T-helper 1 cell (primary cell): ENCODE measurements around the gene PASK.

ENCODE experiments used
- DNase-seq, 5 donors: peaks; one replicate each; pipeline ENCODE4 v3.0.0-alpha.2; 2012 to 2020

The PASK gene

GRCh38 chr2:241142593-241142992, 6.7 kb downstream of the PASK start:
- no peak for DNase-seq

GRCh38 chr2:241142063-241142462, 7.2 kb downstream of the PASK start:
- DNase-seq: no peak

DNA sequence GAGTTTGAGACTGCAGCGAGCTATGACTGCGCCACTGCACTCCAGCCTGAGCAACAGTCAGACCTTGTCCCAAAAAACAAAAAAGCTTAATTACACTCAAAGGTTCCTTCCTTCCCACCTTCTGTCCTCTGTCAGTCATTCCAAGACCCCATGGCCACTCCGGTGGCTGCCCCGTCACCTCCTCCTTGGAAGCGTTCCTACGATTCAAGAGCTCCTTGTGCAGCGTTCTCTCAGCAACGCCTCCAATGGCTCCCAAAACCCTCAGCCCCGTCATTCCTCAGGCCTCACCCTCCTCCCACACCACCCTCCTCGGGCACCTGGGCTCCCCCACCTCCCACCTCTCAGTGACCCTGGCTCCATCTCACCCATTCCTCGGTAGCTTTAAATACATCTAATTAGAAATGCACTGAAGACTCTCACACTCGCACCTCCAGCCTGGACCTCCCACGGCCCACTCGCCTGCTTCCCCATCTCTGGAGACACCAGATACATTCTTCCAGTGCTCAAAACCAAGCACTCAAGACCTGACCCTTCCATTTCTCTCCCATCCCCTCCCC, 8.0 kb downstream of the PASK start:
- DNase-seq: no peak

DNA sequence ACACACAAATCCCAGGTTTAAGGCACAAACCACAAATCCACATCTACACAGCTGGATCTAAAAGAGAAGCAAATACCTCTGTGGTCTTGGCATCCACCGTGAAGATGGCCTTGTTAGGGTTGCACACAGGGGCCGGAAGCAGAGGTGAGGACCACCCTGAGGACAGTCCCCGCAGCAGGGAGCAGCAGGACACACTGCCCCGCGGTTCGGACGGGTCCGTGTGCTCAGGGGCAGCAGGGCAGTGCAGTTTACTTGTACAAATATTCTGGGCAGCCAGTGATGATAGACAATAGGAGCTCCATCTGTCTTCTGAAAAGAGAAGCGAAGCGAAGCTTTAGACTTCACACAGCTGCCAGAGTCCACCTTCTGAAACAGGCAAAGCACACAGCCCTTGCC, 8.8 kb downstream of the PASK start:
- no peak for DNase-seq

GRCh38 chr2:241139531-241140444, 9.5 kb downstream of the PASK start:
- no peak for DNase-seq

- DNase-seq: no peak
Measured at GRCh38 chr2:241138471-241138870, 10.8 kb downstream of the PASK start.

- no peak for DNase-seq
Measured at GRCh38 chr2:241137276-241138190, 11.7 kb downstream of the PASK start.

DNA sequence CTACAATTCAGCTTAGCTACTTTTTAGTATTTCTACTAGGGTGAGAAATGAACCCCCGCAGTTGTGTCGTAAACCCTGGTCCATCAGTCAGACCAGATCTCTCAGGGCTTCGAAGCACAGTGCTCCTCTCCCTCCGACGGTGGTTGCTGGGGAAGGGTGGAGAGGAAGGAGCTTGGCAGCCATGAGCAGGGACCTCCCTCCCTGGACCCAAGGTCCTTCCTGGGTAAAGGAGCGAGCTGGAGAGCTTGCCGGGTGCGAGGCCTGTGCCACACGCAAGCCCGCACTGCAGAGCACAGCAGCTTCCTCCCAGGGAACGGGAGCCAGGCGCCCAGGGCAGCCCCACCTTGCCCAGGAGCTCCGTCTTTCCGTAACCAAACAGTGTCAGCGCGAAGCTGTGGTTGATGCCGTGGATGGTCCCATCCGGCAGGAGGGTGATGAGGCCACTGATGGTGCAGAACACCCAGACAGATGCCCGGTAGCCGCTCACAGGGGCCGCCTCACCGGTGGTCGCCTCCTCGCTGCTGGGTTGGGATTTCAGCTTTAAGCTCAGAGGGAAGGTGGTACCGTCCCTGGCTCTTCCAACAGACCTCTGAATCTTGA, 12.5 kb downstream of the PASK start:
- no peak for DNase-seq

DNA sequence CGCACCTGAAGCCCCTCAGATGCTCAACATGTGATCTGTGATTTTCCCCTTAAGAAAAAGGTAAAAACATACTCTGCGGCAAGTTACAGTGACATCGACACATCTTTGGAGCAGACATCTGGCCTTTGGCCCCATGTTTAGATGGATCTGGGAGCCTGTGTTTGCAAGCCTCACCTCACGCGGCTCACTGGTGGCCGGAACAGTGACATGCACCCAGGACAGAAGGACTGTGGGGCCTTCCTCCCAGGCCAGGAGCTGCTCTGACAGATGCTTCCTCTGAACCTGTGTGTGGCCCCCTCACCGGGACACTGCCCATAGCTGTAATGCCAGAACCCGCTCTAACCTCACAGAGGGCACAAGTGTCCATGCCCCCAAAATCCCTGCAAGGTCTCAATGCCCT, 13.1 kb downstream of the PASK start:
- no peak for DNase-seq

GRCh38 chr2:241135737-241136136, 13.5 kb downstream of the PASK start:
- no peak for DNase-seq

- no peak for DNase-seq
Measured at GRCh38 chr2:241134711-241135110, 14.6 kb downstream of the PASK start.

DNA sequence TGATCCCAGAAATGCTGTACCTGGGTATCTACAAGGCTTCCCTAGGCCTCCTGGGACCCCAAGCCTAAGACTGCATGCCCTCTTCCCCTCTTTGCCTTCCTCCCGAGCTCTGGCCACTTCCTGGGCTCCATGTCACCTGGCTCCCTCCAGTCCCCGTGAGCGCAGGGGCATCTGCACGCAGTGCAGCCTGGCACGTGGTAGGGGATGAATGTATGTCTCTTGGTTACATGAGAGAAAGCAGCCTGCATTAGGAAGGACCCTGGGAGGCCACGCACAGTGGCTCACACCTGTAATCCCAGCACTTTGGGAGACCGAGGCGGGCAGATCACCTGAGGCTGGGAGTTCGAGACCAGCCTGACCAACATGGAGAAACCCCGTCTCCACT, 15.8 kb downstream of the PASK start:
- DNase-seq: no peak

GRCh38 chr2:241132538-241133435, 16.5 kb downstream of the PASK start:
- DNase-seq: no peak

GRCh38 chr2:241131531-241131930, 17.7 kb downstream of the PASK start:
- DNase-seq: no peak

DNA sequence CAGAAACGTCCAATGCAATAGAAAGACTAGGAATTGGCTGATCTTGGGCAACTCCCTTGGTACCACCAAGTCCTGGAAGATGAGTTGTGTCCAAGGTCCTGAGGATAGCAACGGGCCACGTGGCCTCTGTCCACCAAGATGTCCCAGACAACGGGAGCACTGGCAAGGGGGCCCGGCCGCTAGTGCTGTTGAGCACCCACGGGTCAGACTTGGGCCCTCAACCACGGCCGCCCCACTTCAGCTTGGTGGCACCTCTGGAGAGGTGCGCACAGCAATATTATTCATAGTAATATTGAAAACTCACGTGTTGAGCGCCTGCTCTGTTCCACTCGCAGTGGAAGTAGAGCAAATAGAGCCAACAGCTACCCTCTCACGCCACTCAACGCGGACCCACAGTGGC, 19.0 kb downstream of the PASK start:
- DNase-seq: no peak

DNA sequence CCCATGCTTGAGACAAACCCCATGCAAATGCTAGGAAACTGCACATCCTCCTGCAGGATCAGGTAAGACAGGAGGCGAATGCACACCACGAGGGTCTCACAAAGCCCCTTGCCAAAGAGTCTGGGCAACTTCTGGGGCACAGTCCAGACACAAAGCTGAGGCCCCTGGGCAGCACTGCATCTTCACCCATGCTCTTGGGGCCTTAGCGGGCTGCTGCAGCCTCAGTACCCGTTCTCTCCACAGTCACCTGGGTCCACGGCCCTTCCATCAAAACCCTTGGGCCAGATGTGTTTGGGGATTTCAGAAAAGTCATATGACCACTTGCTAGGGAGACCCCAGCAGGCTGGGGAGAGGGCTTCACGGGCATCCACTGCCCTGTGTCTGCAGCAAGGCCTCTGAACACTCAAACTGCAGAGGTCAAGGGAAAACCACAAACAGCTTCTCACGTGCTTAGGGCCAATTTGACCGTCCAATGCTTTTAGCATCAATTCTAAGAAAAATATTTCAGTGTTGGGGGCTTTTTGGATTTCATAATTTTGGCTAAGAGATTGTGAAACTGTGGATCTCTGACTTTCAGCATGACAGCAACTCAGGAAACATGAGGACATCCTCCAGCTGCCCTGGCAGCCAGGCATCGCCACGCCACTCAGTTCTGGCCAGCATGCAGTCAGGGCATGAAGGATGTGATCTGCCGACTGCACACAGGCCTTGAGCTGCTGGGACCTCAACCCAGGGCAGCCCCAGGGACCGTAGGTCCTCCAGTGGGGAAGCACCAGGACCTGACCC, 20.0 kb downstream of the PASK start:
- no peak for DNase-seq

GRCh38 chr2:241128266-241128665, 21.0 kb downstream of the PASK start:
- no peak for DNase-seq

DNA sequence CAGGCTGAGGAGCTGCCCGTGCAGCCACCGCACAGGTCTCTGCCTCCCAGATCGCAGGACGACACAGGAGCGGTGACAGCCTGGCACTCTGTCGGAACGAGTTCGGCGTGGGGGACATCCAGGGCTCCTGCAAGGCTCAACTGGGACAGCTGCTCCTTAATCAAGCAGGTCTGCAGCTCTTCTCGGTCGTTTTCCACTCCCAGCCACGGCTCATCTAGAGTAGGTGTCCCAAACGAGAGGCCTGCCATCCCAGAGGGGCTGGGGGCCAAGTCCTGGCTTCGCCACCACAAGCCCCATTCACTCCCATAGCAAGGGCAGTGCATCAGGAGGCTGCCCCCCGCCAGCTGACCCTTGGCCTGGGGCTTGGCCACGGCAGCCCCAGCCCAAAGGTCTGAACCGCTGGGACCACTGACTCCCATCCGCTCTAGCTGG, 22.5 kb downstream of the PASK start:
- no peak for DNase-seq

DNA sequence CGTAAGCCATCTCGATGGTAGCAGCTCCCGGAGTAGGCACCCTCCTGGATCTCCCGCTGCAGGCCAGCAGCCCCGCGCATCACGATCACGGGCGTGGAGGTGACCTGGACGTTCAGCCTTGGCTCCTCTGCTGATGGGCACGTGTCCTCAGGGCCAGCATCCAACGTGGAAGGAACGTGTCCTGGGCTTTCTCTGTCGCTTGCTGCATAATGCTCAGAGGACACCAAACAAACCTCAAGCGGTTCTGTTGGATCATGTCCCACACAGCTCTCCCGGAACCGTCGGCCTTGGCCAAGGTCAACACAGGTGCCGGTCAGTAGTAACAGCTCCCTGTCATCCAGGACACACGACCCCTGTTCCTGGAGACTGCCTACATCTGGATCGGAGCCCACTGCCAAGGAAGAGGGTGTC, 23.1 kb downstream of the PASK start:
- DNase-seq: no peak

DNA sequence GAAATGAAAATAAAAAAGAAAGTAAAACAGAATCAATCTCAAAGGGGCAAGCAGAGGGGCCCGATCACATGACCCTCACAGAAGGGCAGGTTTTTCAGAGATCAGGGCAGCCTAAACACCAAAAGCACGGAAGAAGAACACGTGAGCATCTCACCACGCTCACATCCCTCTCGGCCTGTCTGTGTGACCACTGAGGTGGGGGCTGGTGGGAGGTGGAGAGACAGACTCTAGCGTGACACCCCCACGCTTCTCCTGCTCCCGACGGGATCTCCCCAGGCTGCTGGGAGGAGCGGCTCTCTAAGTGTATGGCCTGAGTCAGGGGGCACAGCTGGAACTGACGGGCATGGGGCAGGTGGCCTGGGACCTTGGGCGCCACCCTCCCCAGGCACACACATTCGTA, 23.6 kb downstream of the PASK start:
- no peak for DNase-seq
